ENCODE data around the gene DOCK4. TPM values are rescaled to one million over a fixed set of nuclear protein-coding genes. Genes with fewer than 3 reads are reported as not detected.

The DOCK4 gene
- total RNA-seq, 1 experiment from 2014 or later = 20.4 TPM

DNA sequence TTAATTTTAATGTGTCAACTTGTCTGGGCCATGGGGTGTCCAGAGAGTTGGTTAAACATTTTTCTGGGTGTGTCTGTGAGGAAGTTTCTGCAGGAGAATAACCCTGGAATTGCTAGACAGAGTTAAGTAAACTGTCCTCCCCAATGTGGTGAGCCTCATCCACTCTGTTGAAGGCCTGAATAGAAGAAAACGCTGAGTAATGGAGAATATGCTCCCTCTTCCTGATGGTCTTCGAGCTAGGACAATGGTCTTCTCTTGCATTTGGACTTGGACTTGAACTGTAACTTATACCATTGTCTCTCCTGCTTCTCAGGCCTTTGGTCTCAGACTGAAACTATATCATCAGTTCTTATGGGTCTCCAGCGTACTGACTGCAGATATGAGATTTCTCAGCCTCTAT lies 347.9 kb downstream of the DOCK4 start:
- Mint-ChIP-seq H3K9me3 (no peaks in the 10 kb centered on the region), H3K27me3 (ENCODE audit: low read depth) (no peaks in the 10 kb centered on the region; the same call in 1 of the 2 replicates), H3K27ac (no peak overlapping the region), H3K4me3 (no peak overlapping the region), H3K4me1 (peaks cover 18% of the 10 kb centered on the region), H3K36me3 (peaks cover 13% of the 10 kb centered on the region)
- POLR2A ChIA-PET = no interaction called here
- ATAC-seq = no peak
- TF ChIP-seq, protein P1, sequence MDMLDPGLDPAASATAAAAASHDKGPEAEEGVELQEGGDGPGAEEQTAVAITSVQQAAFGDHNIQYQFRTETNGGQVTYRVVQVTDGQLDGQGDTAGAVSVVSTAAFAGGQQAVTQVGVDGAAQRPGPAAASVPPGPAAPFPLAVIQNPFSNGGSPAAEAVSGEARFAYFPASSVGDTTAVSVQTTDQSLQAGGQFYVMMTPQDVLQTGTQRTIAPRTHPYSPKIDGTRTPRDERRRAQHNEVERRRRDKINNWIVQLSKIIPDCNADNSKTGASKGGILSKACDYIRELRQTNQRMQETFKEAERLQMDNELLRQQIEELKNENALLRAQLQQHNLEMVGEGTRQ (CRISPR knock-in tag; IDR thresholded peaks at IDR 0.05) = no peak
- TF ChIP-seq SP1 (CRISPR knock-in tag; conservative IDR thresholded peaks at IDR 0.05) (no peak), ATF1 (CRISPR knock-in tag; IDR thresholded peaks at IDR 0.05) (no peak), MXD4 (CRISPR knock-in tag; IDR thresholded peaks at IDR 0.05; ENCODE audit: borderline replicate concordance) (no peak), RELA (CRISPR knock-in tag; IDR thresholded peaks at IDR 0.05; ENCODE audit: borderline replicate concordance) (no peak), CREB1 (CRISPR knock-in tag; IDR thresholded peaks at IDR 0.05) (no peak), ELF4 (CRISPR knock-in tag; IDR thresholded peaks at IDR 0.05; ENCODE audit: low read depth) (no peak), ZNF416 (CRISPR knock-in tag; IDR thresholded peaks at IDR 0.05) (no peak)
- TF ChIP-seq, protein P2, sequence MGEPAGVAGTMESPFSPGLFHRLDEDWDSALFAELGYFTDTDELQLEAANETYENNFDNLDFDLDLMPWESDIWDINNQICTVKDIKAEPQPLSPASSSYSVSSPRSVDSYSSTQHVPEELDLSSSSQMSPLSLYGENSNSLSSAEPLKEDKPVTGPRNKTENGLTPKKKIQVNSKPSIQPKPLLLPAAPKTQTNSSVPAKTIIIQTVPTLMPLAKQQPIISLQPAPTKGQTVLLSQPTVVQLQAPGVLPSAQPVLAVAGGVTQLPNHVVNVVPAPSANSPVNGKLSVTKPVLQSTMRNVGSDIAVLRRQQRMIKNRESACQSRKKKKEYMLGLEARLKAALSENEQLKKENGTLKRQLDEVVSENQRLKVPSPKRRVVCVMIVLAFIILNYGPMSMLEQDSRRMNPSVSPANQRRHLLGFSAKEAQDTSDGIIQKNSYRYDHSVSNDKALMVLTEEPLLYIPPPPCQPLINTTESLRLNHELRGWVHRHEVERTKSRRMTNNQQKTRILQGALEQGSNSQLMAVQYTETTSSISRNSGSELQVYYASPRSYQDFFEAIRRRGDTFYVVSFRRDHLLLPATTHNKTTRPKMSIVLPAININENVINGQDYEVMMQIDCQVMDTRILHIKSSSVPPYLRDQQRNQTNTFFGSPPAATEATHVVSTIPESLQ (CRISPR knock-in tag; IDR thresholded peaks at IDR 0.05) = no peak
- TF ChIP-seq, protein P3, sequence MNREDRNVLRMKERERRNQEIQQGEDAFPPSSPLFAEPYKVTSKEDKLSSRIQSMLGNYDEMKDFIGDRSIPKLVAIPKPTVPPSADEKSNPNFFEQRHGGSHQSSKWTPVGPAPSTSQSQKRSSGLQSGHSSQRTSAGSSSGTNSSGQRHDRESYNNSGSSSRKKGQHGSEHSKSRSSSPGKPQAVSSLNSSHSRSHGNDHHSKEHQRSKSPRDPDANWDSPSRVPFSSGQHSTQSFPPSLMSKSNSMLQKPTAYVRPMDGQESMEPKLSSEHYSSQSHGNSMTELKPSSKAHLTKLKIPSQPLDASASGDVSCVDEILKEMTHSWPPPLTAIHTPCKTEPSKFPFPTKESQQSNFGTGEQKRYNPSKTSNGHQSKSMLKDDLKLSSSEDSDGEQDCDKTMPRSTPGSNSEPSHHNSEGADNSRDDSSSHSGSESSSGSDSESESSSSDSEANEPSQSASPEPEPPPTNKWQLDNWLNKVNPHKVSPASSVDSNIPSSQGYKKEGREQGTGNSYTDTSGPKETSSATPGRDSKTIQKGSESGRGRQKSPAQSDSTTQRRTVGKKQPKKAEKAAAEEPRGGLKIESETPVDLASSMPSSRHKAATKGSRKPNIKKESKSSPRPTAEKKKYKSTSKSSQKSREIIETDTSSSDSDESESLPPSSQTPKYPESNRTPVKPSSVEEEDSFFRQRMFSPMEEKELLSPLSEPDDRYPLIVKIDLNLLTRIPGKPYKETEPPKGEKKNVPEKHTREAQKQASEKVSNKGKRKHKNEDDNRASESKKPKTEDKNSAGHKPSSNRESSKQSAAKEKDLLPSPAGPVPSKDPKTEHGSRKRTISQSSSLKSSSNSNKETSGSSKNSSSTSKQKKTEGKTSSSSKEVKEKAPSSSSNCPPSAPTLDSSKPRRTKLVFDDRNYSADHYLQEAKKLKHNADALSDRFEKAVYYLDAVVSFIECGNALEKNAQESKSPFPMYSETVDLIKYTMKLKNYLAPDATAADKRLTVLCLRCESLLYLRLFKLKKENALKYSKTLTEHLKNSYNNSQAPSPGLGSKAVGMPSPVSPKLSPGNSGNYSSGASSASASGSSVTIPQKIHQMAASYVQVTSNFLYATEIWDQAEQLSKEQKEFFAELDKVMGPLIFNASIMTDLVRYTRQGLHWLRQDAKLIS (CRISPR knock-in tag; IDR thresholded peaks at IDR 0.05; ENCODE audit: borderline replicate concordance) = no peak
- TF ChIP-seq, protein P4, sequence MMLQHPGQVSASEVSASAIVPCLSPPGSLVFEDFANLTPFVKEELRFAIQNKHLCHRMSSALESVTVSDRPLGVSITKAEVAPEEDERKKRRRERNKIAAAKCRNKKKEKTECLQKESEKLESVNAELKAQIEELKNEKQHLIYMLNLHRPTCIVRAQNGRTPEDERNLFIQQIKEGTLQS (CRISPR knock-in tag; conservative IDR thresholded peaks at IDR 0.05) = no peak
- TF ChIP-seq, protein P5, sequence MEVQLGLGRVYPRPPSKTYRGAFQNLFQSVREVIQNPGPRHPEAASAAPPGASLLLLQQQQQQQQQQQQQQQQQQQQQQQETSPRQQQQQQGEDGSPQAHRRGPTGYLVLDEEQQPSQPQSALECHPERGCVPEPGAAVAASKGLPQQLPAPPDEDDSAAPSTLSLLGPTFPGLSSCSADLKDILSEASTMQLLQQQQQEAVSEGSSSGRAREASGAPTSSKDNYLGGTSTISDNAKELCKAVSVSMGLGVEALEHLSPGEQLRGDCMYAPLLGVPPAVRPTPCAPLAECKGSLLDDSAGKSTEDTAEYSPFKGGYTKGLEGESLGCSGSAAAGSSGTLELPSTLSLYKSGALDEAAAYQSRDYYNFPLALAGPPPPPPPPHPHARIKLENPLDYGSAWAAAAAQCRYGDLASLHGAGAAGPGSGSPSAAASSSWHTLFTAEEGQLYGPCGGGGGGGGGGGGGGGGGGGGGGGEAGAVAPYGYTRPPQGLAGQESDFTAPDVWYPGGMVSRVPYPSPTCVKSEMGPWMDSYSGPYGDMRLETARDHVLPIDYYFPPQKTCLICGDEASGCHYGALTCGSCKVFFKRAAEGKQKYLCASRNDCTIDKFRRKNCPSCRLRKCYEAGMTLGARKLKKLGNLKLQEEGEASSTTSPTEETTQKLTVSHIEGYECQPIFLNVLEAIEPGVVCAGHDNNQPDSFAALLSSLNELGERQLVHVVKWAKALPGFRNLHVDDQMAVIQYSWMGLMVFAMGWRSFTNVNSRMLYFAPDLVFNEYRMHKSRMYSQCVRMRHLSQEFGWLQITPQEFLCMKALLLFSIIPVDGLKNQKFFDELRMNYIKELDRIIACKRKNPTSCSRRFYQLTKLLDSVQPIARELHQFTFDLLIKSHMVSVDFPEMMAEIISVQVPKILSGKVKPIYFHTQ (CRISPR knock-in tag; IDR thresholded peaks at IDR 0.05) = no peak
- DNase-seq (ENCODE audit: low spot score) = no peak
- CTCF ChIA-PET = interaction anchor here (6.2 kb wide), 1 partner anchor 95 kb away, joined by 111 read pairs; no protein-coding TSS in a partner anchor

DNA sequence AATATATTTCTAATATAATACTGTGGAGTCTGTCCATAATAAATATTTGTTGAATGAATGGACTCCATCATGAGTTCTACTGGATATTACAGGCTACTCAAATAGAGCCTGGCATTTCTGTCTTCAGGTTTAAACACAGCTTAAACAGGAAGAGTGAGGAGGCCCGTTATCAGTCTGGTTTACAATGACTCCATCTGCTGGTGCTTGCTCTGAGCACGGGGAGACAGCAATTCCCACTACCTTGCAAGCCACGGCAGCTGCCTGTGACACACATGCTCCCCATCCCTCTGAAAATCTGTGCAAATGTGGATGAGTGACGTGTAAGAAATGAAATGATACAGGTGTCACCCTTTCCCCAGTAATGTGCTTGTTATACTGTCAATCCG lies 350.4 kb downstream of the DOCK4 start:
- CTCF ChIA-PET = interaction anchor here (0.7 to 6.2 kb wide), 47 partner anchors 8 to 1084 kb away, joined by 3 to 111 read pairs (median 5); partner anchors contain the start of gene IFRD1
- Mint-ChIP-seq H3K27ac (no peak overlapping the region), H3K36me3 (peaks cover 17% of the 10 kb centered on the region), H3K27me3 (ENCODE audit: low read depth) (peaks cover 5% of the 10 kb centered on the region), H3K9me3 (peaks cover under 1% of the 10 kb centered on the region), H3K4me1 (peaks cover 38% of the 10 kb centered on the region), H3K4me3 (no peak overlapping the region)
- POLR2A ChIA-PET = interaction anchor here (0.7 to 1.4 kb wide), 2 partner anchors 100 to 596 kb away, joined by 3 read pairs; no protein-coding TSS in a partner anchor
- DNase-seq (ENCODE audit: low spot score) (no peak), ATAC-seq (peak; percentile 35; the same call in 1 of the 2 replicates)
- no peak for TF ChIP-seq RELA (CRISPR knock-in tag; IDR thresholded peaks at IDR 0.05; ENCODE audit: borderline replicate concordance)
